ENCODE results near the gene P4HTM.

P4HTM gene, protein sequence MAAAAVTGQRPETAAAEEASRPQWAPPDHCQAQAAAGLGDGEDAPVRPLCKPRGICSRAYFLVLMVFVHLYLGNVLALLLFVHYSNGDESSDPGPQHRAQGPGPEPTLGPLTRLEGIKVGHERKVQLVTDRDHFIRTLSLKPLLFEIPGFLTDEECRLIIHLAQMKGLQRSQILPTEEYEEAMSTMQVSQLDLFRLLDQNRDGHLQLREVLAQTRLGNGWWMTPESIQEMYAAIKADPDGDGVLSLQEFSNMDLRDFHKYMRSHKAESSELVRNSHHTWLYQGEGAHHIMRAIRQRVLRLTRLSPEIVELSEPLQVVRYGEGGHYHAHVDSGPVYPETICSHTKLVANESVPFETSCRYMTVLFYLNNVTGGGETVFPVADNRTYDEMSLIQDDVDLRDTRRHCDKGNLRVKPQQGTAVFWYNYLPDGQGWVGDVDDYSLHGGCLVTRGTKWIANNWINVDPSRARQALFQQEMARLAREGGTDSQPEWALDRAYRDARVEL

DNA sequence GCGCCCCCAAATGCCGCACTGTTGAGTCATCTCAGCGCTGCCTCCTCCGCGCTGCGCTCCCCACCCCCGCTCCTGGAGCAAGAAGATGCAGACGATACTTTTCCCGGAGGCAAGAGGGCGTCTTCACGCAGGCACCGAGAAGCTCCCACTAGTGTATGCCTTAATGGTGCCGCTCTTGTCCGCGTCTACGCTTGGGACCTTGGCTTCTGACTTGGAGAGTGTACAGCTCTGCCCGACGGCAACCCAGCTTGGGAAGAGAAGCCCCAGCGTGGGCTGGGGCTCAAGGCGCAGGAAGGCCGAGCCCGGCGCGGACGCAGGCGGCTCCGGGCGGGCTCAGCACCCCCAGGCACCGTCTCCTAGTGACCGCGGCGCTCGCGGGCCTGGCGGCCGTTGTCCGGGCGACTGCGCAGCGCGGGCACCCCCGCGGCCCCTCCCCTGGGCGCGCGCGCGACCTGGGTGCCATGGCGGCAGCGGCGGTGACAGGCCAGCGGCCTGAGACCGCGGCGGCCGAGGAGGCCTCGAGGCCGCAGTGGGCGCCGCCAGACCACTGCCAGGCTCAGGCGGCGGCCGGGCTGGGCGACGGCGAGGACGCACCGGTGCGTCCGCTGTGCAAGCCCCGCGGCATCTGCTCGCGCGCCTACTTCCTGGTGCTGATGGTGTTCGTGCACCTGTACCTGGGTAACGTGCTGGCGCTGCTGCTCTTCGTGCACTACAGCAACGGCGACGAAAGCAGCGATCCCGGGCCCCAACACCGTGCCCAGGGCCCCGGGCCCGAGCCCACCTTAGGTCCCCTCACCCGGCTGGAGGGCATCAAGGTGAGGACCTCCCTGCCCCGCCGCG lies at the start of gene P4HTM:
Gene P4HTM, plus strand, starts transcription at position 446 of the 840 bp plus-strand sequence. Its CDS starts 16 bp downstream, at position 462.
- peak; percentile 92 for DNase-seq (ENCODE audit: low spot score)

DNA sequence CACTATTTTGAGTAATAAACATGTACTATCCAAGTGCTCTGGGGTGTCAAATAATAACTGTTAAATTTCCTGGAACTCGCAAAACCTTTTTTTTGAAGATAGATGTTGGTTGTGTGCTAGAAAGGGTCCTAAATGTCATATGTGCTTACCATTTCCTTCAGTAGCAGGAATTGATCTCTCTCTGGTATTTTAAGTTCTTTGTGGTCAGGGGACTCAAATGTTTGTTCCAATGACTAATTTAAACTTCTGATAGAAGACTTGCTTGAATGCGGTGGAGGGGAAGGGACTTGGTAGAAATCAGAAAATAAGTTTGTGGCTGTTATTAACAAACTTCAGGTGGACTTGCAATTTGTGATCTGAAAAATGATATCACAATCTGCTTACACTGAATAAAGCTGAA lies 44.6 kb upstream of the P4HTM start:
- DNase-seq (ENCODE audit: low spot score) = no peak

DNA sequence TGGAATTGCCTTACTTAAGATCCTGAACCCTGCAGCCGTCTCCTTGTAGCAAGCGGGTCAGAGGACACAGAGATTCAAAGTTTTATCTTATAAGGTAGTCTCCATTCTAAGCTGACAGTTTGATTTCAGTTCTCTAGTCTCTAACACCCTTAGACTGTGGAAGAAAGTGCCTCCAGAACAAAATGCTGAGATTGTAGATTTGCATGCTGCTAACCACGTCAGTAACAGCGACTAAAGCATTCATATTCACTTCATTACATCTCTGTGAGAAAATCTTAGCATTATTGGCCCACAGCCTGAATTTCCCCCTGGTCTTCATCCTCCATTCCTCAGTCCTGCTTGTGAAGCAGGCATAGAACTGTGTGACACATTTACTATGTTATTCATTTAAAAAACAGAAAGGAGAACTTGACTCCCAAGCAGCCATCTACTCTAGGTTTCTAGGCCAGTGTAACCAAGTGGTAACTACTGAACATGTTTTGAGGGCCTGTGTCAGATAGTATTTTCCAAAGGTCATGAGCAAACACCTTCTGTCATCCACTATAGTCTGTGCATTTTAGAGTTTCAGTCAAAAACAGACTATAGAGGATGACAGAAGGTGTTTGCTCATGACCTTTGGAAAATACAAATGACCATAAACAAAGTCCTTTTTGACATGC lies 44.0 kb upstream of the P4HTM start:
- DNase-seq (ENCODE audit: low spot score) = no peak

DNA sequence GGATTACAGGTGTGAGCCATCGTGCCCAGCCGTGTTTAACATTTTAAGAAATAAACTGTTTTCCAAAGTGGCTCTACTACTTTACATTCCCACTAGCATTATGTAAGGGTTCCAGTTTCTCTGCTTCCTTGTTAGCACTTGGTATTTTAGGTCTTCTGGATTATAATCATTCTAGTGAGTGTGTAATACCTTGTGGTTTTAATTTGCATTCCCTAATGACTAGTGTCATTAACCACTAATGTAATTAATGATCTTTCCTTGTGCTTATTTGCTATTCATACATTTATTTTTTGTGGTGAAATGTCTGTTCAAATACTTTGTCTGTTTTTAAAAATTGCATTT lies 40.7 kb upstream of the P4HTM start:
- no peak for DNase-seq (ENCODE audit: low spot score)

DNA sequence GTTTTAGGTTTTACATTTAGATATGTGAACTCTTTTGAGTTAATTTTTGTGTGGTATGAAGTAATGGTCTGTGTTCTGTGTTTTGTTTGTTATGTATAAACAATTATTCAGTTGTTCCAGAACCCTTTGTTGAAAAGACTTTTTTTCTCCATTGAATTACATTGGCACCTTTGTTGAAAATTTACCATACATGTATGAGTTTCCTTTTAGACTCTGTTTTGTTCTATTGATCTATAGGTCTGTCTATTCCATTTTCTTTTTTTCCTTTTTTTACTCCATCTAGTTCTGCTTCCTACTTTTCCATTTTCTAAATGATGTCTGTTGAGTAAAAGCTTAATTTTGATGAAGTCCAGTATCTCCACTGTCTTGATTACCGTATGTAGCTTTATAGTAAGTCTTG lies 40.0 kb upstream of the P4HTM start:
- no peak for DNase-seq (ENCODE audit: low spot score)

DNA sequence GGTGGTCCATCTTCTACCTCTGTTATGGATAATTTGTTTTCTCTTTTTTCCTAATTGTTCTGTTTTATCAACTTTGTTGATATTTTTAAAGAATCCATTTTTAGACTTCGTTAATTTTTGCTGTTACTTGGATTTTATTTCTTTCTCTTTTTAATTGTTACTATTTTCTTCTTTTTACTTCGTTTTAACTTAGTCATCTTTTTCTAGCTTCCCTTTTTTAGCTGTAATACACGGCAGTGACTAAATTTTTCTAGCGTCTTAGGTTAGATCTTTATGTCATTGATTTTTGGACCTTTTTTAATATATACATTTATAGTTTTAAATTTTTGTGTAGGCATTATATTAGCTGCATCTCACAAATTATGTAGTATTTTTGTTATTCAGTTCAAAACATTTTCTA lies 38.3 kb upstream of the P4HTM start:
- no peak for DNase-seq (ENCODE audit: low spot score)

DNA sequence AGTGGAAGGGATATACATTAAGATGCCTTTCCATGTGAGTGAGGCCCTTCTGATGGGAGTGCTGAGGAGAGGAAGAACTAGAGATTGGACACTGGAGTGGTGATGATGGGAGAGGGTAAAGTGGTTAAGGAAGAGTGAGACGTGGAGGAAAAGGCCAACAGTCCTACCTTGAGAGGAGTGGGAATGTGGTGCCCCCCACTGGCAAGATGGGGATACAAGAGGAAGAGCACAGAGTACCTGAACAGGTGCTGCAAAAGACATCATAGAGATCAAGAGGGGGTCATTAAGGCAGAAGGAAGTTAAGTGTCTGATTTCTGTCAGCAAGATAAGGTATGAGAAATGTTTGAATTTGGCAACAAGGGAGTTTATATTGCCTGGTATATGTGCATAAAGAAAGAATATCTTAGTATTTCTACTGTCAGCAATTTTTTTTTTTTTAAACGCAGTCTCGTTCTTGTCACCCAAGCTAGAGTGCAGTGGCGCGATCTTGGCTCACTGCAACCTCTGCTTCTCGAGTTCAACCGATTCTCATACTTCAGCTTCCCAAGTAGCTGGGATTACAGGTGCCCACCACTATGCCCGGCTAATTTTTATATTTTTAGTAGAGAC lies 37.4 kb upstream of the P4HTM start:
- no peak for DNase-seq (ENCODE audit: low spot score)

DNA sequence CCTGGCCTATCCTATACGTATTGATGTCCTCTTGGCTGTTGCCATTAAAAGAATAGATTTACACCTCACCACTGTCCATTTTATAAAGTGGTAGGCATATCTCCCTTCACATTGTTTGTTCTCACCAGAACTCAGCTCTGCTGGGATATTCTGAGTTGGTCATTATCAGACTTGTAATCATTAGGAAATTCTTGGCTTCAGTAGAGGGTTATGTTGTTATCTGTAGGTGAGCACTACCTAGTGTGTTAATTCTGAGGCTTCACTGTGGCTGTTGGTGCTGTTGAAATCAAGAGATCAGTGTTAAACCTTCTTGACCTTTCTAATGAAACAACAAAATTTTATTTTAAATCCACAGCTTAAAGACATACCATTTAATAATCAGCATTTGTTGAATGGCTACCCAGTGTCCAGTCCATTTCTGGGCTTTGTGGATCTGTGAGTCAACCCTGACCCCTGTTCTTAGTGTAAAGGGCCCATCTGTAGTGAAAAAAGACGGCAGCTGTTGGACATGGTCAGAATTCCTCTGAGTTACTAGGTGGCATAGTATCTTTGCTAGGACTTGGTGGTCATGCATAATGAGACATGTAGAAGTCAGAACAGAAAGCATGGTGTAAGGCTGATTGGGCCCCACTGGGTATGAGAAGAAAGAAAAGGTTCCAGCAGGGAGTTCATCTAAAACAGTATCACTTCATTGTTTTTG lies 32.9 kb upstream of the P4HTM start:
- DNase-seq (ENCODE audit: low spot score) = no peak

DNA sequence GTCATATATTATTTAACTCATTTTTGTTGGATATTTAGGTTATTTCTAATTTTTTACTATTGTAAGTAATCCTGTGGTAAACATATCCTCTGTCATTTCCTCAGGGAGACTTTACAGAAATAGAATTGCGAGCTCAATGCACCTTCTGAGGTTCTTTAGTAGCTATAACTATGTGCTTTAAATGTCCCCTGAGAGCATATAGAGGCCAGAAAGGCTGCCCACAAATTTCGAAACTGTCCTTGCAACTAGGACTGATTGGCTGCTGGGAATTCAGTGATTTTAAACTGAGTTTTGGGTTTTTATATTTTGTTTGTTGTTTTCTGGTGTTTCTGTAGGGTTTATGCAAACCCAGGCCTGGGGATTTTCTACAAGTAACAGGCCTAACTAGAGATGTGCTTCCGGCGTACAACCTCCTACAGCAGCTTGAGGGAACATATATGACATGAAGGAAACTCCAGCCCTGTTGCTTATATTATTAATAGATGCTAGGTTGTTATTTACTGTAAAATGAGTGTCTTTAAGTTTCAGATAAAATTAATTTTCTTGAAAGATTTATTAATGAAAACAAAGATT lies 29.1 kb upstream of the P4HTM start:
- DNase-seq (ENCODE audit: low spot score) = no peak

DNA sequence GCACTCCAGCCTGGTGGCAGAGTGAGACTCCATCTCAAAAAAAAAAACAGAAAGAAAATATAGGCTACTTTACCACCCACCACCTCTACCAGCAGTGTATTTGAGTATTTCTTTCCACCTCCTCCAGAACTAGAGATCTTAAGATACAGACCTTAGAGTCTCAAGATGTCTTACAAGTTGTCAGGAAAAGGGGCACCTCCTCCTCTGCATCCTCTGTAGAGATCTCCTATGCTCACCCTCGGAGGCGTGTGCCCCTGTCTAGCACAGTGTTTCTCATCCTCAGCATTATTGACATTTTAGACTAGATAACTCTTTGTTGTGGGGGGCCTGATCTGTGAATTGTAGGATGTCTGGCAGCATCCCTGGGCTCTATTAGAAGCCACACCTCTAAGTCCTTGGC lies 27.7 kb upstream of the P4HTM start:
- no peak for DNase-seq (ENCODE audit: low spot score)

DNA sequence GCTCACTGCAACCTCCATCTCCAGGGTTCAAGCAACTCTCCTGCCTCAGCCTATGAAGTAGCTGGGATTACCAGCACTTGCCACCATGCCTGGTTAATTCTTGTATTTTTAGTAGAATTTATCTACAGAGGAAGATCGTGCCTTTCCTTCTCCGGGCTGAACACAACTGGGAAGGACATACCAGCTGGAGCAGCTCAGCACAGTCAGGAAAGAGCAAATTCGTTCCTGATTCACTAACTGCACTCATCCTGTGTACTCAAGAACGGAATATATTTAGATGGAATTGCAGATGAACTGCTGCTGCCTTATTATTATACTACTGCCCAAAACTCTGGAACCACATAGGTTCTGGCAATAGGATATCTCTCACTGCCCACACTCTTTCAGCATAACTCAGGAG lies 27.1 kb upstream of the P4HTM start:
- DNase-seq (ENCODE audit: low spot score) = no peak

DNA sequence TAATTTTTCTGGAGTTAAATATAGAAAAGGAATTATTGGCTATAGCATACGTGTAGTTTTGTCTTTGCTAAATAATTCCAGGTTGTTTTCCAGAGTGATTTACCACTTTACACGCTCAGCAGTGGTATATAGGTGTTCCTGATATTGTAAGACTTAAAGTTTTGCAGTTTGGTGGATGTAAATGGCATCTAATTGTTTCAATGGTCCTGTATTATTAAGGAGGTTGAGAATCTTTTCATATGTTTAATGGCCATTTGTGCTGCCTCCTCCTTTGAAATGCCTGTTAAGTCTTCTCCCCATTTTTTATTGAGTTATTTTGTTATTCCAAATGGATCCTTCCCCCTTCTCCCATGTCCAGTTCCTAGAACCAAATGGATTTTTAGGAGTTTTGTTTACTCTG lies 26.4 kb upstream of the P4HTM start:
- DNase-seq (ENCODE audit: low spot score) = no peak

DNA sequence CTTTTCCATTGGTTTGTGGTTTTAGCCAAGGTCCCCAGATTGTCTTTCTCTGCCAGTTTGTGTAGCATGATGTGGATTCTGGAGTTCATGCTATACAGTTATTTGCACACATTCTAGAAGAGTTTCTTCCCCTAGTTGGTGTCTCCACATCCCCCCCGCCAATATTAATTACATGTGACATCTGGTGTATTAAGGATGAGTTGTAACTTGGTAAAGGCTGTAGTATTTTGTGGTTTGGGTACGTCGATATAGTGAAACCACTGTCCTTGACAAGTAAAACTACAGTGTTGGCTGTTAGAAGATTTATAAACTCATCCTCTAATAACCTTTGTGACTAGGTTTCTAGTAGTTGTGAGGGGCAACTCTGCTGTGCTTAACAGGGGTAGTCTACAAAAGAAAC lies 23.7 kb upstream of the P4HTM start:
- DNase-seq (ENCODE audit: low spot score) = no peak

DNA sequence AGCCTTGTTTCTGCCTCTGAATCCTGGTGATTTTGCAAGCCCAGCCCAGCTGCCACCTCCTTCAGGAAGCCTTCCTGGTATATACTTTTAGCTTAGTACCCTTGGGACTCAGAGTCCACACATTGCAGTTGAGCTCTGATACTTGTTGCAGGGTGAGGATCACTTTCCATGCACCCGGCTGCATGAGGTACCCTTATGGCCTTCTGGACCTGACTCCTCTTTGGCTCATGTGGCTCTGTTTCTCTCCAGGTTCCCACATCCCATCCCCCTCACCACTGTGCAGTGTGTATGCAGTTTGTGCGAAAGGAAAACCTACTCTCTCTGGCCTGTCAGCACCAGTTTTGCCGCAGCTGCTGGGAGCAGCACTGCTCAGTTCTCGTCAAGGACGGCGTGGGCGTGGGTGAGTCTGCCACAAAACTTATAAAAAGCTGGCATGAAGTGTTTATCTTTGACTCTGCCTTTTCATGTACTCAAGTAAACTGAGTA lies 23.1 kb upstream of the P4HTM start:
- DNase-seq (ENCODE audit: low spot score) = no peak

DNA sequence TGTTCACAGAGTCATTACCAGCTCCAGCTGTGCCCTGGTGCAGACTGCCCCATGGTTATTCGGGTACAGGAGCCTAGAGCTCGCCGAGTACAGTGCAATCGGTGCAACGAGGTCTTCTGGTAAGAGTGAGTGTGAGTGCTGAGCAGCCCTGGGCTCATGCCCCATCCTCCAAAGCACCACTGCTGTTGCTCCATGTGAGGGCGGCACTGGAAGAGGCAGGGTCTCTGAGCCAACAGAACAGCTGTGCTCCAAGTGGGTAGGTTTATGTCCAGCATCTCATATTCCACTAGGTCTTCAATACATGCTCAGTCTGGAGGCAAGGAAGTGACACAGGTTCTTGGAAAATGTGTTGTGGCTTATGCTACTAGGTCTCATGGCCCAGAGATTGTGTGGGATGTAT lies 19.5 kb upstream of the P4HTM start:
- no peak for DNase-seq (ENCODE audit: low spot score)

DNA sequence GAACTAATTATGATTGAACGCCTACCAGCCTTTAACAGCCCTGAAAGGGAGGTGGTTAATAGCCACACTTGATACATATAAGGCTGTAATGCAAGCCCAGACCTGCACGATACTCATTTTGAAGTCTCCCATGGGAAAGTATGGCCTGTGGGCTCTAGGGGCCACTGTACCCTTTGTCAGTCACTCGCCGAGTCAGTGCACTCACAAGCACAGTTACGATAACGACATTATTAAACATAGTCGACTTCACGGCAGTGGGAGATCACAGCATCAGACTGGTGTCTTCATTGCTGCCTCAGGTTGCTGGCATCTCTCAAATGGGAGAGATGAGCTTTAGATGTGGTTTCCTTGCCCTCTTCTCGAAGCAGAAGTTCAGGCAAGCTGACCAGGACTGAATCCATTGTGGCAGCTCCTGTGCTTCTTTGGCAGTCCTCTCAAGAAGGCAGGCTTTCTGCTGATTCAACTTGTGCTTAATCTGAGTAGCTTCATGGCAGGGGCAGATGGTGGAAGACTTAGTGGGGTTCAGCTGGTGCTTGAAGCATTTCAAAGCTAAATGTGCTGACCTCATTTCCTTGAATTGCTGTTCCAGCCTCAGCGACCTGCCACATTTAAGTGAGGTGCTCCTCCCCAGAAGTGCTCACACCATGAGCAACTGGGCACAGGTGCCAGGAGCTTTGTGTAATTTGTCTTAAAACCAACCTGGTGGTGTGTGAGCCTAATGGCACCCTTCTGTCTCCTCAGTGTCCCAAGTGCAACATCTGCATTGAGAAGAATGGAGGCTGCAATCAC lies 15.8 kb upstream of the P4HTM start:
- DNase-seq (ENCODE audit: low spot score) = no peak

DNA sequence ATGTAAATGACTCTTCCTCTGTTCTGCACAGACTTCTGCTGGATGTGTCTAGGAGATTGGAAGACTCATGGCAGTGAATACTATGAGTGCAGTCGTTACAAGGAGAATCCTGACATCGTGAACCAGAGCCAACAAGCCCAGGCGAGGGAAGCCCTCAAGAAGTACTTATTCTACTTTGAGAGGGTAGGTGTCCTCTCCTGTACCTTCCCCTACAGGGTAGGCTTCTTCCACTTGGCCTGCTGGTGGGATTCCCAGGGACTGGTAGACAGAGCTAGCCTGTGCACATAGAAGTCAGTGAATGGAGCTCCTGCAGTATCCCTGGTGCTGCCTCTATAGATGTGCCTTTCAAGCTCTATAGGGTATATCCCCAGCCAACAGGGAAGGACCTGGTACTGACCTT lies 10.6 kb upstream of the P4HTM start:
- DNase-seq (ENCODE audit: low spot score) = no peak

DNA sequence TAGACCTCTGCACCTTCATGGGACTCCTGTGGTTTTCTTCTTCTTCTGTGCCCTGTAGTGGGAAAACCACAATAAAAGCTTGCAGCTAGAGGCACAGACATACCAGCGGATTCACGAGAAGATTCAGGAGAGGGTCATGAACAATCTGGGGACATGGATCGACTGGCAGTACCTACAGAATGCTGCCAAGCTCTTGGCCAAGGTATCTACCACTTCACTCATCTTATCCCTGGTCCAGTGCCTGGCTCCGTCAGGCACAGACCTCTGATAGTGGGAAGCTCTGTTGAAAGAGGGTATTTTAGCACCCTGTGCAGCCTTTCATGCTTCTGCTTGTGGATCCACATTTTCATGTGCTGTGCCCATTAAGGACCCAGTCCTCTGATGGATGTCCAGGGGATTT lies 9.7 kb upstream of the P4HTM start:
- DNase-seq (ENCODE audit: low spot score) = no peak

DNA sequence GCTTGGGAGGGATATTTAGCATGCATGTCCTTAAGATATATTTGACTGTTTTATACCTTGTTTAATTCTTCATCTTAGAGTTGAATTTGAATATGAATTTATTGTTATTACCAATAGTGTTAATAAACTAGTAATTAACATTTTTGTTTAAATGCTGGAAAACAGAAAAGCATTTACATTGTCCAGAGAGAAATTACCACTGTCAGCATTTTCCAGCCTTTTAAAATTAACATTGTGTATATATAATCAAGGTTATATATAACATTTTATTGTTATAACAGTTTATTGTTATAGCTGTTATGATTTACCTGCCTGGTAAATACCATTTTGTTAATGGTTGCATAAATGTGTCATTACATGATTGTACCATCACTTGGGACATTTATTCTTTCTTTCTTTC lies 8.0 kb upstream of the P4HTM start:
- no peak for DNase-seq (ENCODE audit: low spot score)

DNA sequence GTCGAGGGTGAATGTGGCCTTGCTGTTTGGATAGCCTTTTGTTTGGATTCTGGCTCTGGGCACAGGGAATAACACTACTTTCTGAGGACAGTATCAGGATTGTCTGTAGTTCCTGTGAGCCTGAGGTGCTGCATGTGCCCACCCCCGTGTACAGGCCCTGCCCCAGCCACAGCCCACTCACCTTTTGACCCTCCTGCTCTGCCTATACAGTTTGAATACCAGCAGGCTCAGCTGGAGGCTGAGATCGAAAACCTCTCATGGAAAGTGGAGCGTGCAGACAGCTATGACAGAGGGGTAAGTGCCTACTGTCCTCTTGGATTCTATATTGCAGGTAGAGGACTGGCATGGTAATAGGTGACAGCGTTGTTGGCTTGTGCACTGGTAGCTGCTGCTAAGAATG lies 7.4 kb upstream of the P4HTM start:
- no peak for DNase-seq (ENCODE audit: low spot score)
